NB4 (cell line): ENCODE data around the gene HS3ST3B1.

Experiments used
- DNase-seq: peaks from one replicate; pipeline ENCODE4 v3.0.0; 2010; ENCODE audit warnings: low read depth
- H3K4me3 ChIP-seq: one replicate; pipeline ENCODE4 v1.5.1; 2011; ENCODE audit warnings: mild to moderate bottlenecking, low read depth, low read length, moderate library complexity
- MYC ChIP-seq: IDR thresholded peaks from 2 replicates; pipeline ENCODE4 v1.6.1; 2011; ENCODE audit warnings: low read depth, low read length
- POLR2A ChIP-seq: IDR thresholded peaks from 2 replicates; pipeline ENCODE4 v1.6.1; 2011; ENCODE audit warnings: mild to moderate bottlenecking; ENCODE audit not compliant: insufficient read length; ENCODE audit errors: extremely low read depth
- TF ChIP-seq, protein P1 (sequence below): IDR thresholded peaks from one replicate; pipeline ENCODE4 v1.5.1; 2012; ENCODE audit warnings: low read depth, low read length
- TF ChIP-seq, protein P2 (sequence below): IDR thresholded peaks from 2 replicates; pipeline ENCODE4 v1.6.1; 2011; ENCODE audit warnings: low read depth, low read length

The HS3ST3B1 gene

GRCh38 chr17:14330492-14330962, 29.6 kb downstream of the HS3ST3B1 start:
- TF ChIP-seq, protein P1, sequence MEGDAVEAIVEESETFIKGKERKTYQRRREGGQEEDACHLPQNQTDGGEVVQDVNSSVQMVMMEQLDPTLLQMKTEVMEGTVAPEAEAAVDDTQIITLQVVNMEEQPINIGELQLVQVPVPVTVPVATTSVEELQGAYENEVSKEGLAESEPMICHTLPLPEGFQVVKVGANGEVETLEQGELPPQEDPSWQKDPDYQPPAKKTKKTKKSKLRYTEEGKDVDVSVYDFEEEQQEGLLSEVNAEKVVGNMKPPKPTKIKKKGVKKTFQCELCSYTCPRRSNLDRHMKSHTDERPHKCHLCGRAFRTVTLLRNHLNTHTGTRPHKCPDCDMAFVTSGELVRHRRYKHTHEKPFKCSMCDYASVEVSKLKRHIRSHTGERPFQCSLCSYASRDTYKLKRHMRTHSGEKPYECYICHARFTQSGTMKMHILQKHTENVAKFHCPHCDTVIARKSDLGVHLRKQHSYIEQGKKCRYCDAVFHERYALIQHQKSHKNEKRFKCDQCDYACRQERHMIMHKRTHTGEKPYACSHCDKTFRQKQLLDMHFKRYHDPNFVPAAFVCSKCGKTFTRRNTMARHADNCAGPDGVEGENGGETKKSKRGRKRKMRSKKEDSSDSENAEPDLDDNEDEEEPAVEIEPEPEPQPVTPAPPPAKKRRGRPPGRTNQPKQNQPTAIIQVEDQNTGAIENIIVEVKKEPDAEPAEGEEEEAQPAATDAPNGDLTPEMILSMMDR = no peak
- TF ChIP-seq MYC (no peak), POLR2A (no peak)
- TF ChIP-seq, protein P2, sequence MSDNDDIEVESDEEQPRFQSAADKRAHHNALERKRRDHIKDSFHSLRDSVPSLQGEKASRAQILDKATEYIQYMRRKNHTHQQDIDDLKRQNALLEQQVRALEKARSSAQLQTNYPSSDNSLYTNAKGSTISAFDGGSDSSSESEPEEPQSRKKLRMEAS = no peak
- DNase-seq = no peak
- no peak overlapping the region for H3K4me3 ChIP-seq

- TF ChIP-seq POLR2A (no peak), MYC (no peak)
- TF ChIP-seq, protein P2 = no peak
- TF ChIP-seq, protein P1 = no peak
- no peak for DNase-seq
- no peak overlapping the region for H3K4me3 ChIP-seq
Observed at GRCh38 chr17:14331225-14331981, 30.5 kb downstream of the HS3ST3B1 start.

DNA sequence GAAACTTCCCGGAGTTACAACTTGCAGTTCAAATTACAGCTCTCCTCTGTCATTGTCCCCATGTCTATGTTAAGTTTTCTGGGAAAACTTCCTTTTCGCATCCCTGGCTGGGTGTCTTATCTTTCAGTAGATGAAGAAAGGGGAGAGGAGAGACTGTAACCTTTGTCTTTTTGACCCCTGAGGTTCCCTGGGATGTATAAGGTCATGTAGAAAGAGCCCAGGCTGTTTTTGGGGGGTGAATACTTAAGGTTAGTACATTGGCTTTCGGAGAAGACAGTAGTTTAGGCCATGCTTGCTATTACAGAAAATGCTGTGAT, 31.1 kb downstream of the HS3ST3B1 start:
- TF ChIP-seq, protein P2 = no peak
- TF ChIP-seq, protein P1 = no peak
- TF ChIP-seq POLR2A (no peak), MYC (no peak)
- H3K4me3 ChIP-seq = no peak overlapping the region
- no peak for DNase-seq

GRCh38 chr17:14332331-14332730, 31.4 kb downstream of the HS3ST3B1 start:
- DNase-seq = no peak
- no peak overlapping the region for H3K4me3 ChIP-seq
- no peak for TF ChIP-seq MYC
- TF ChIP-seq, protein P1 = no peak

DNA sequence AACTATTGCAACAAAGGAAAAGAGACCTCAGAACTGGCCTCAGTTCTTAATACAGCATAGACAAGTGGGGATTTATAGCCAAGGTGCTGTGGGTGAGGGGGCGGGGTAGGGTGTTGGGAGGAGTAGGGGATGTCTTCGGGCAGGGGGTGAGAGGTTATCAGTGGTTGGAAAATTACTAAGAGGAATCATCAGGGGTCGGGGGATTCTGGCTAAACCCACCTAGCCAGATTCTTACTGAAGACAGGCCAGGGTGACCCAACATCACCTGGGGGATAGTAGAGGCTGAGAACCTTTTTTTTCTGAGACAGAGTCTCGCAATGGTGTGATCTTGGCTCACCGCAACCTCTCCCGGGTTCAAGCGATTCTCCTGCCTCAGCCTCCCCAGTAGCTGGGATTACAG, 32.6 kb downstream of the HS3ST3B1 start:
- DNase-seq = no peak
- H3K4me3 ChIP-seq = no peak overlapping the region
- TF ChIP-seq MYC (no peak), POLR2A (no peak)
- TF ChIP-seq, protein P1 = no peak
- TF ChIP-seq, protein P2 = no peak

GRCh38 chr17:14334276-14334840, 33.5 kb downstream of the HS3ST3B1 start:
- no peak for DNase-seq
- no peak overlapping the region for H3K4me3 ChIP-seq
- TF ChIP-seq MYC = no peak
- TF ChIP-seq POLR2A = no peak
- TF ChIP-seq, protein P1 = no peak
- TF ChIP-seq, protein P2 = no peak
